ENCODE data around the gene JCAD. TPM values are rescaled to one million over a fixed set of nuclear protein-coding genes. Genes with fewer than 3 reads are reported as not detected.

The JCAD gene
- total RNA-seq, 1 experiment from 2014 or later: 10.0 TPM

GRCh38 chr10:30092151-30092790, 32.9 kb upstream of the JCAD start:
- POLR2A ChIA-PET: no interaction called here

GRCh38 chr10:30091136-30091535, 31.8 kb upstream of the JCAD start:
- BruUV-seq (replicated peaks): no TSS peak
- no peaks in the 10 kb centered on the region for H3K27me3 ChIP-seq (replicated peaks; ENCODE audit: control insufficient read depth, insufficient read depth, low read length)
- Mint-ChIP-seq H3K4me1 (ENCODE audit: low read depth, unreplicated experiment) (peaks cover 14% of the 10 kb centered on the region), H3K27ac (ENCODE audit: unreplicated experiment) (no peak overlapping the region), H3K27me3 (ENCODE audit: insufficient read depth, unreplicated experiment) (no peaks in the 10 kb centered on the region), H3K36me3 (ENCODE audit: insufficient read depth, unreplicated experiment) (no peaks in the 10 kb centered on the region), H3K9me3 (ENCODE audit: unreplicated experiment) (no peaks in the 10 kb centered on the region), H3K4me3 (ENCODE audit: unreplicated experiment) (no peak overlapping the region)
- POLR2A ChIA-PET: no interaction called here
- no peak for DNase-seq
- intact Hi-C loops (cut with micrococcal nuclease; ENCODE audit: unreplicated experiment): no loop called here
- no peak for TF ChIP-seq CTCF (IDR thresholded peaks at IDR 0.05; ENCODE audit: insufficient read depth in 1 of 2, low read depth in 1 of 2, low read length in 1 of 2, severe bottlenecking in 1 of 2, unreplicated experiment in 1 of 2)
- H3K4me3 ChIP-seq (ENCODE audit: low read depth, low read length): no peak overlapping the region
- H3K36me3 ChIP-seq (ENCODE audit: control insufficient read depth, insufficient read depth, low read length): no peaks in the 10 kb centered on the region
- H3K9me3 ChIP-seq: no peaks in the 10 kb centered on the region
- CTCF ChIA-PET: no interaction called here
- no peaks in the 10 kb centered on the region for H3K4me1 ChIP-seq

More at GRCh38 chr10:30092151-30092790, 32.9 kb upstream of the JCAD start:
- Histone ChIP-seq H3K36me3 (ENCODE audit: control insufficient read depth, insufficient read depth, low read length) (no peaks in the 10 kb centered on the region), H3K9me3 (no peaks in the 10 kb centered on the region), H3K27me3 (replicated peaks; ENCODE audit: control insufficient read depth, insufficient read depth, low read length) (no peaks in the 10 kb centered on the region), H3K4me1 (no peaks in the 10 kb centered on the region), H3K4me3 (ENCODE audit: low read depth, low read length) (no peak overlapping the region)
- BruUV-seq (replicated peaks): no TSS peak
- DNase-seq: no peak
- Mint-ChIP-seq H3K4me3 (ENCODE audit: unreplicated experiment) (no peak overlapping the region), H3K27me3 (ENCODE audit: insufficient read depth, unreplicated experiment) (no peaks in the 10 kb centered on the region), H3K36me3 (ENCODE audit: insufficient read depth, unreplicated experiment) (no peaks in the 10 kb centered on the region), H3K27ac (ENCODE audit: unreplicated experiment) (no peak overlapping the region), H3K4me1 (ENCODE audit: low read depth, unreplicated experiment) (peaks cover 14% of the 10 kb centered on the region), H3K9me3 (ENCODE audit: unreplicated experiment) (no peaks in the 10 kb centered on the region)
- intact Hi-C loops (cut with micrococcal nuclease; ENCODE audit: unreplicated experiment): no loop called here
- no peak for TF ChIP-seq CTCF (IDR thresholded peaks at IDR 0.05; ENCODE audit: insufficient read depth in 1 of 2, low read depth in 1 of 2, low read length in 1 of 2, severe bottlenecking in 1 of 2, unreplicated experiment in 1 of 2)
- CTCF ChIA-PET: interaction anchor here (0.7 to 1.3 kb wide), 3 partner anchors 20 to 149 kb away, joined by 3 to 6 read pairs (median 3); no protein-coding TSS in a partner anchor

- intact Hi-C loops (cut with micrococcal nuclease; ENCODE audit: unreplicated experiment): no loop called here
- Histone ChIP-seq H3K4me1 (no peaks in the 10 kb centered on the region; the same call in 1 of the 2 replicates), H3K36me3 (ENCODE audit: control insufficient read depth, insufficient read depth, low read length) (no peaks in the 10 kb centered on the region), H3K27me3 (replicated peaks; ENCODE audit: control insufficient read depth, insufficient read depth, low read length) (no peaks in the 10 kb centered on the region), H3K4me3 (ENCODE audit: low read depth, low read length) (no peak overlapping the region), H3K9me3 (no peaks in the 10 kb centered on the region)
- Mint-ChIP-seq H3K9me3 (ENCODE audit: unreplicated experiment) (no peaks in the 10 kb centered on the region), H3K27ac (ENCODE audit: unreplicated experiment) (no peak overlapping the region), H3K36me3 (ENCODE audit: insufficient read depth, unreplicated experiment) (no peaks in the 10 kb centered on the region), H3K27me3 (ENCODE audit: insufficient read depth, unreplicated experiment) (no peaks in the 10 kb centered on the region), H3K4me3 (ENCODE audit: unreplicated experiment) (no peak overlapping the region), H3K4me1 (ENCODE audit: low read depth, unreplicated experiment) (no peaks in the 10 kb centered on the region)
- POLR2A ChIA-PET: no interaction called here
- CTCF ChIA-PET: no interaction called here
- DNase-seq: no peak
- BruUV-seq (replicated peaks): no TSS peak
- TF ChIP-seq CTCF (IDR thresholded peaks at IDR 0.05; ENCODE audit: insufficient read depth in 1 of 2, low read depth in 1 of 2, low read length in 1 of 2, severe bottlenecking in 1 of 2, unreplicated experiment in 1 of 2): no peak
These were observed 28.8 kb upstream of the JCAD start for GRCh38 chr10:30088178-30088577.
